ENCODE measurements around the gene ZNF814.

GRCh38 chr19:57820599-57820998, 68.2 kb downstream of the ZNF814 start:
- TF ChIP-seq ZNF530 (tag by site-specific recombination; IDR thresholded peaks at IDR 0.05; ENCODE audit: low read depth) = no peak
- TF ChIP-seq ZNF155 (tag by site-specific recombination; IDR thresholded peaks at IDR 0.05) = no peak

Data from HEK293 (cell line).